A673 (cell line): Measurements from ENCODE around the gene DCAF15.

Experiments
- CTCF ChIP-seq: fragments of 300-800, 200-600 bp; sonication (generic); conservative IDR thresholded peaks from 2 replicates; pipeline ENCODE4 v1.5.1; 2017; ENCODE audit warnings: low read depth, mild to moderate bottlenecking, antibody characterized with exemption, low read length, moderate library complexity, mixed read lengths
- EZH2 ChIP-seq: fragments of 200-600 bp; sonication (generic); IDR thresholded peaks from 2 replicates; pipeline ENCODE4 v1.6.1; 2017; ENCODE audit warnings: borderline replicate concordance, low read depth, mild to moderate bottlenecking, mixed read lengths, antibody characterized with exemption, low read length; ENCODE audit not compliant: poor library complexity, severe bottlenecking

GRCh38 chr19:13934785-13935109, 17.6 kb upstream of the DCAF15 start:
- TF ChIP-seq EZH2, result no peak
- no peak for TF ChIP-seq CTCF
